Measurements from ENCODE around the gene CWC27. TPM values are rescaled to one million over a fixed set of nuclear protein-coding genes. Genes with fewer than 3 reads are reported as not detected.
A peak's percentile ranks its signal among the peaks of the same experiment; 100 is the strongest.

CWC27 gene
- total and polyA plus RNA-seq, 10 donors = 11.1 to 22.1 (median 15.9) TPM

DNA sequence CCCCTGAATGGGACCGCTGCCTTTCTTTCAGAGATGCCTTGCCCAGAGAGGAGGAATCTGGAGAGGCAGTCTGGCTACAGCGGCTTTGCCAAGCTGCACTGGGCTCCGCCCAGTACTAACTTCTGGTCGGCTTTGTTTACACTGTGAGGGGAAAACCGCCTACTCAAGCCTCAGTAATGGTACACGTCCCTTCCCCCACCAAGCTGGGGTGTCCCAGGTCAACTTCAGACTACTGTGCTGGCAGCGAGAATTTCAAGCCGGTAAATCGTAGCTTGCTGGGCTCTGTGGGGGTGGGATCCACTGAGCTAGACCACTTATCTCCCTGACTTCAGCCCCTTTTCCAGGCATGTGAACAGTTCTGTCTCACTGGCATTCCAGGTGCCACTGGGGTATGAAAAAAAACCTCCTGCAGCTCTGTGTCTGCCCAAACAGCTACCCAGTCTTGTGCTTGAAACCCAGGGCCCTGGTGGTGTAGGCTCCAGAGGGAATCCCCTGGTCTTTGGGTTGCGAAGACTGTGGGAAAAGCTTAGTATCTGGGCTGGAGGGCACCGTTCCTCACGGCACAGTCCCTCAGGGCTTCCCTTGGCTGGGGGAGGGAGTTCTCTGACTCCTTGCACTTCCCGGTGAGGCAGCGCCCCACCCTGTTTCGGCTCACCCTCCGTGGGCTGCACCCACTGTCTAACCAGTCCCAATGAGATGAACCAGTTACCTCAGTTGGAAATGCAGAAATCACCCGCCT, 171.2 kb downstream of the CWC27 start:
- 88 to 99% (median 90%) methylated on average over 14 to 17 of the region's 17 CpGs for WGBS, 5 donors
- DNase-seq = peak; percentile 44

DNA sequence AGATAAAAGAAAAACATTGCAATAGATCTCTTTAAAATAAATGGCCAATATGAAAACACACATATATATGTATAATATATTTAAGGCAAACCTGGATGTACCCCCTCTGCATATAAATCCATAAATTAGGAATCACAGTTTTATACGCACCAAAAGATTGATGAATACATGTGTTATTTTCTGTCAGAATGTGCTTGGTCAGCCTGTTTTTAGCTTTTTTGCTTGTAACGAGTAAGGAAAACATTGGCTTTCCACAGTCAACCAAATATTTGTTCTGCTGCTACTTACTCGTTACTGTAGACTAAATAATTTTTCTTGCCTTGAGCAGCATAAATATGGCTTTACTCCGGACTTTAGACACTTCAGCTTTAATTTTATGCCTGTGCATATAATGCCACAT, 173.7 kb downstream of the CWC27 start:
- 93 to 100% (median 96%) methylated on average over 4 of the region's 4 CpGs for WGBS, 5 donors
- no peak for DNase-seq
- H3K4me1 ChIP-seq = no peaks in the 10 kb centered on the region
- H3K4me3 ChIP-seq = no peak overlapping the region
- intact Hi-C loops (cut with DNase I; ENCODE audit: low total_unique reads) = no loop called here
- no peak overlapping the region for H3K27ac ChIP-seq
- peaks cover 0 to 6% (median 2%) of the 10 kb centered on the region in 8 donors for H3K9me3 ChIP-seq
- TF ChIP-seq CTCF (IDR thresholded peaks at IDR 0.05 in 8 of 11, conservative IDR thresholded peaks at IDR 0.05 in 3 of 11) (no peak), POLR2A (IDR thresholded peaks at IDR 0.05) (no peak), POLR2AphosphoS5 (IDR thresholded peaks at IDR 0.05) (no peak)
- H3K27me3 ChIP-seq (replicated peaks in 1 of 7) = no peaks in the 10 kb centered on the region
- peaks cover 0 to 11% (median 0%) of the 10 kb centered on the region in 6 donors for H3K36me3 ChIP-seq

More for the DNA sequence above, 171.2 kb downstream of the CWC27 start:
- TF ChIP-seq POLR2A (IDR thresholded peaks at IDR 0.05) (no peak), POLR2AphosphoS5 (IDR thresholded peaks at IDR 0.05) (no peak), CTCF (IDR thresholded peaks at IDR 0.05 in 8 of 11, conservative IDR thresholded peaks at IDR 0.05 in 3 of 11) (no peak)
- Histone ChIP-seq H3K9me3 (peaks cover 0 to 31% (median 19%) of the 10 kb centered on the region in 8 donors), H3K4me1 (no peaks in the 10 kb centered on the region), H3K4me3 (no peak overlapping the region), H3K36me3 (peaks cover 0 to 11% (median 0%) of the 10 kb centered on the region in 6 donors), H3K27me3 (replicated peaks in 1 of 7) (no peaks in the 10 kb centered on the region), H3K27ac (no peak overlapping the region)
- intact Hi-C loops (cut with DNase I; ENCODE audit: low total_unique reads) = no loop called here

- Histone ChIP-seq H3K27ac (no peak overlapping the region), H3K27me3 (replicated peaks in 1 of 7) (no peaks in the 10 kb centered on the region), H3K4me1 (no peaks in the 10 kb centered on the region), H3K36me3 (peaks cover 0 to 4% (median 0%) of the 10 kb centered on the region in 6 donors), H3K4me3 (no peak overlapping the region), H3K9me3 (no peaks in the 10 kb centered on the region)
- TF ChIP-seq CTCF (IDR thresholded peaks at IDR 0.05 in 8 of 11, conservative IDR thresholded peaks at IDR 0.05 in 3 of 11) = no peak
- TF ChIP-seq POLR2AphosphoS5 (IDR thresholded peaks at IDR 0.05) = no peak
- TF ChIP-seq POLR2A (IDR thresholded peaks at IDR 0.05) = no peak
- intact Hi-C loops (cut with DNase I; ENCODE audit: low total_unique reads) = no loop called here
- DNase-seq = no peak
Measured at GRCh38 chr5:64944868-64945267, 176.1 kb downstream of the CWC27 start.

DNA sequence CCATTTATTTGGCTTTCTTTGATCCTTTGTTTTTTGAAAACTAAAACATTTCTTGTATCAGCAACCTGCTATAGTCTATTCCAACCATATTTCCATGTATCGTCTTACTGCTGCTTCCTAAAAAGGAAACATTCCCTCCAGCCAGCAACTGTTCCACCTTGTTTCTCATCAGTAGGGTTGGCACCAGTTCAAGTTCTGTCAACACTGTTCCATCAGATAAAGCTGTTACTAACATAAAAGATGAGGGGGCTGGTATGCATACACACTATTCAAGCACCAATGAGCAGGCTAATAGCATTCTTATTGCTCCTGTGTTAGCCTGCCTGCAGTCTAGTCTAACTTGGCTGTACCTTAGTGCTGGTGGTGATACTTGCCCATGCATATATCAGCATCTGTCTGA, 178.3 kb downstream of the CWC27 start:
- Histone ChIP-seq H3K27ac (no peak overlapping the region), H3K4me1 (no peaks in the 10 kb centered on the region), H3K9me3 (no peaks in the 10 kb centered on the region), H3K4me3 (no peak overlapping the region), H3K36me3 (no peaks in the 10 kb centered on the region), H3K27me3 (replicated peaks in 1 of 7) (no peaks in the 10 kb centered on the region)
- 88 to 100% (median 92%) methylated on average over 1 of the region's 1 CpG for WGBS, 5 donors
- intact Hi-C loops (cut with DNase I; ENCODE audit: low total_unique reads) = no loop called here
- TF ChIP-seq POLR2A (IDR thresholded peaks at IDR 0.05) = no peak
- no peak for TF ChIP-seq POLR2AphosphoS5 (IDR thresholded peaks at IDR 0.05)
- TF ChIP-seq CTCF (IDR thresholded peaks at IDR 0.05 in 8 of 11, conservative IDR thresholded peaks at IDR 0.05 in 3 of 11) = no peak
- DNase-seq = no peak

Measured in spleen (tissue), 11 donors.